WERI-Rb-1 (cell line): ENCODE measurements around the gene FNDC3B.

Source experiments
- DNase-seq: peaks from one replicate; pipeline ENCODE4 v3.0.0-alpha.2; 2020
- H3K27ac ChIP-seq: fragments of 250-450 bp; sonication (Bioruptor Pico); 2 replicates; pipeline ENCODE4 v1.5.1; 2020; ENCODE audit warnings: mild to moderate bottlenecking, moderate library complexity
- H3K27me3 ChIP-seq: fragments of 250-450 bp; sonication (Bioruptor Pico); 2 replicates; pipeline ENCODE4 v1.5.1; 2021; ENCODE audit warnings: mild to moderate bottlenecking, low read depth, moderate library complexity; ENCODE audit not compliant: insufficient read depth, severe bottlenecking
- H3K36me3 ChIP-seq: fragments of 250-450 bp; sonication (Bioruptor Pico); 2 replicates; pipeline ENCODE4 v1.5.1; 2020; ENCODE audit warnings: mild to moderate bottlenecking, moderate library complexity
- H3K4me3 ChIP-seq: 2 replicates; pipeline ENCODE4 v1.5.1; 2011; ENCODE audit warnings: low read depth, mild to moderate bottlenecking, control low read depth, low read length
- H3K9me3 ChIP-seq: fragments of 250-450 bp; sonication (Bioruptor Pico); 2 replicates; pipeline ENCODE4 v1.5.1; 2021; ENCODE audit warnings: mild to moderate bottlenecking, moderate library complexity; ENCODE audit not compliant: severe bottlenecking
- CTCF ChIP-seq: IDR thresholded peaks from 2 replicates; pipeline ENCODE4 v1.5.1; 2011; ENCODE audit warnings: low read depth, mild to moderate bottlenecking, control low read depth, inconsistent platforms, low read length

Gene FNDC3B

GRCh38 chr3:172161959-172162358 is 122.6 kb downstream of the FNDC3B start:
- Histone ChIP-seq H3K36me3 (no peaks in the 10 kb centered on the region), H3K4me3 (no peak overlapping the region)
- TF ChIP-seq CTCF: no peak

GRCh38 chr3:172163320-172163719 is 123.9 kb downstream of the FNDC3B start:
- no peak overlapping the region for H3K27ac ChIP-seq
- no peaks in the 10 kb centered on the region for H3K27me3 ChIP-seq
- H3K36me3 ChIP-seq: no peaks in the 10 kb centered on the region
- TF ChIP-seq CTCF: no peak
- no peak for DNase-seq
- H3K9me3 ChIP-seq: no peaks in the 10 kb centered on the region
- H3K4me3 ChIP-seq: no peak overlapping the region

More at GRCh38 chr3:172161959-172162358, 122.6 kb downstream of the FNDC3B start:
- no peaks in the 10 kb centered on the region for H3K27me3 ChIP-seq
- no peak for DNase-seq
- no peak overlapping the region for H3K27ac ChIP-seq
- no peaks in the 10 kb centered on the region for H3K9me3 ChIP-seq

GRCh38 chr3:172164620-172165362 is 125.4 kb downstream of the FNDC3B start:
- Histone ChIP-seq H3K36me3 (no peaks in the 10 kb centered on the region), H3K9me3 (no peaks in the 10 kb centered on the region), H3K4me3 (no peak overlapping the region), H3K27me3 (no peaks in the 10 kb centered on the region), H3K27ac (no peak overlapping the region)
- DNase-seq: no peak
- no peak for TF ChIP-seq CTCF

GRCh38 chr3:172166261-172166660 is 126.9 kb downstream of the FNDC3B start:
- TF ChIP-seq CTCF: no peak
- no peaks in the 10 kb centered on the region for H3K36me3 ChIP-seq
- no peaks in the 10 kb centered on the region for H3K9me3 ChIP-seq
- H3K4me3 ChIP-seq: no peak overlapping the region
- no peak overlapping the region for H3K27ac ChIP-seq
- no peak for DNase-seq
- no peaks in the 10 kb centered on the region for H3K27me3 ChIP-seq

GRCh38 chr3:172166890-172167289 is 127.5 kb downstream of the FNDC3B start:
- no peaks in the 10 kb centered on the region for H3K36me3 ChIP-seq
- H3K4me3 ChIP-seq: no peak overlapping the region
- no peak for TF ChIP-seq CTCF
- no peaks in the 10 kb centered on the region for H3K9me3 ChIP-seq
- H3K27ac ChIP-seq: no peak overlapping the region
- no peak for DNase-seq
- H3K27me3 ChIP-seq: no peaks in the 10 kb centered on the region
